ENCODE results near the gene KIFC1.
"Not testable (repeated sequence)": the region's sequence is repeated elsewhere in the genome, so short reads cannot be mapped to it uniquely, and the experiment has no call there.

Gene KIFC1

GRCh38 chr6:33391278-33391921 lies at the start of gene KIFC1:
KIFC1 (plus strand) TSS chr6:33391823; CDS start chr6:33391986, 163 bp downstream.
- peak; percentile 98 for DNase-seq (ENCODE audit: low read depth)

- DNase-seq (ENCODE audit: low read depth), result not testable (repeated sequence)
These were observed 48.0 kb upstream of the KIFC1 start for GRCh38 chr6:33343606-33343952.

GRCh38 chr6:33343953-33344611 lies 47.5 kb upstream of the KIFC1 start:
- DNase-seq (ENCODE audit: low read depth), result no peak

- no peak for DNase-seq (ENCODE audit: low read depth)
These were observed 46.6 kb upstream of the KIFC1 start for GRCh38 chr6:33344701-33345697.

GRCh38 chr6:33346972-33347371 lies 44.7 kb upstream of the KIFC1 start:
- DNase-seq (ENCODE audit: low read depth), result not testable (repeated sequence)

GRCh38 chr6:33347816-33348215 lies 43.8 kb upstream of the KIFC1 start:
- no peak for DNase-seq (ENCODE audit: low read depth)

GRCh38 chr6:33355860-33356259 lies 35.8 kb upstream of the KIFC1 start:
- not testable (repeated sequence) for DNase-seq (ENCODE audit: low read depth)

- DNase-seq (ENCODE audit: low read depth), result no peak
These were observed 35.3 kb upstream of the KIFC1 start for GRCh38 chr6:33356295-33356694.

- not testable (repeated sequence) for DNase-seq (ENCODE audit: low read depth)
These were observed 34.3 kb upstream of the KIFC1 start for GRCh38 chr6:33357160-33357871.

- no peak for DNase-seq (ENCODE audit: low read depth)
These were observed 32.3 kb upstream of the KIFC1 start for GRCh38 chr6:33359331-33359730.

- DNase-seq (ENCODE audit: low read depth), result not testable (repeated sequence)
These were observed 28.1 kb upstream of the KIFC1 start for GRCh38 chr6:33363486-33363885.

GRCh38 chr6:33364475-33365205 lies 27.0 kb upstream of the KIFC1 start:
- not testable (repeated sequence) for DNase-seq (ENCODE audit: low read depth)

GRCh38 chr6:33365206-33365971 lies 26.2 kb upstream of the KIFC1 start:
- not testable (repeated sequence) for DNase-seq (ENCODE audit: low read depth)

- no peak for DNase-seq (ENCODE audit: low read depth)
These were observed 24.5 kb upstream of the KIFC1 start for GRCh38 chr6:33367009-33367714.

- not testable (repeated sequence) for DNase-seq (ENCODE audit: low read depth)
These were observed 24.0 kb upstream of the KIFC1 start for GRCh38 chr6:33367715-33368025.

- DNase-seq (ENCODE audit: low read depth), result not testable (repeated sequence)
These were observed 19.7 kb upstream of the KIFC1 start for GRCh38 chr6:33371901-33372300.

- DNase-seq (ENCODE audit: low read depth), result no peak
These were observed 19.0 kb upstream of the KIFC1 start for GRCh38 chr6:33372526-33373123.

GRCh38 chr6:33373960-33374910 lies 17.4 kb upstream of the KIFC1 start:
- no peak for DNase-seq (ENCODE audit: low read depth)
